ENCODE measurements around the gene RNF213.
"Not testable (repeated sequence)": the region's sequence is repeated elsewhere in the genome, so short reads cannot be mapped to it uniquely, and the experiment has no call there.

RNF213 gene

DNA sequence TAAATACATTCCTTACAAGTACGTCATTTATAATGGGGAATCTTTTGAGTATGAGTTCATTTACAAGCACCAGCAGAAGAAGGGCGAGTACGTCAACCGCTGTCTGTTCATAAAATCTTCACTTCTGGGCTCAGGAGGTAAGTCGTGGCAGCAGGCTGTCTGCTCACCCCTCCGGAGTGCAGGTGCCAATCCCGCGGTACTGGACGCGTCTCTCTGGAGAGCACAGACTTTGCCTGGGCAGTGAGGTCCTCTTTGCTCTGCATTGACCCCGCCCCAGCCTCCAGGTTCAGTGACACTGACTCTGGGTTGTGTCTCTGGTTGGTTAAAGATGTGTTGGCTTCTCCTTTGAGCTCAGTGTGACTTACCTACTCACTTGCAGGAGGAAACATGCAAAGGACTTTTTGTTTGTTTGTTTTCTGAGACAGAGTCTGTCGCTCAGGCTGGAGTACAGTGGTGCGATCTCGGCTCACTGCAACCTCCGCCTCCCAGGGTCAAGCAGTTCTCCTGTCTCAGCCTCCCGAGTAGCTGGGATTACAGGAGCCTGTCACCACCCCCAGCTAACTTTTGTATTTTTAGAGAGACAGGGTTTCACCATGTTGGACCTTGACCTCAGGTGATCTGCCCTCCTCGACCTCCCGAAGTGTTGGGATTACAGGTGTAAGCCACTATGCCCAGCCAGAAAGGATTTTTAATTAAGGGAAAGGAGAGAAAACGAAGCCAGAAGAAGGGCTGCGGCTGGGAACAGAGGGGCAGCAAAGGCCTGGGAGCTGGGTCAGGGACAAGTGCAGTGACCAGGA is 31.2 kb downstream of the RNF213 start:
- in situ Hi-C loops (cut with MboI; ENCODE audit: low sequenced_read_pairs) = no loop called here
- DNase-seq (ENCODE audit: low spot score in 2 of 2) = no peak
- H3K36me3 ChIP-seq (replicated peaks) = peaks cover 31% of the 10 kb centered on the region

GRCh38 chr17:80292521-80292971 is 31.9 kb downstream of the RNF213 start:
- H3K36me3 ChIP-seq (replicated peaks) = peaks cover 31% of the 10 kb centered on the region
- no peak for DNase-seq (ENCODE audit: low spot score in 2 of 2)
- in situ Hi-C loops (cut with MboI; ENCODE audit: low sequenced_read_pairs) = no loop called here
- no peaks in the 10 kb centered on the region for H3K27me3 ChIP-seq (ENCODE audit: low read depth)
- H3K9me3 ChIP-seq = no peaks in the 10 kb centered on the region
- H3K4me1 ChIP-seq = no peaks in the 10 kb centered on the region
- H3K4me3 ChIP-seq = no peak overlapping the region

More for the DNA sequence above, 31.2 kb downstream of the RNF213 start:
- Histone ChIP-seq H3K4me3 (no peak overlapping the region), H3K9me3 (no peaks in the 10 kb centered on the region), H3K4me1 (no peaks in the 10 kb centered on the region), H3K27me3 (ENCODE audit: low read depth) (no peaks in the 10 kb centered on the region)

DNA sequence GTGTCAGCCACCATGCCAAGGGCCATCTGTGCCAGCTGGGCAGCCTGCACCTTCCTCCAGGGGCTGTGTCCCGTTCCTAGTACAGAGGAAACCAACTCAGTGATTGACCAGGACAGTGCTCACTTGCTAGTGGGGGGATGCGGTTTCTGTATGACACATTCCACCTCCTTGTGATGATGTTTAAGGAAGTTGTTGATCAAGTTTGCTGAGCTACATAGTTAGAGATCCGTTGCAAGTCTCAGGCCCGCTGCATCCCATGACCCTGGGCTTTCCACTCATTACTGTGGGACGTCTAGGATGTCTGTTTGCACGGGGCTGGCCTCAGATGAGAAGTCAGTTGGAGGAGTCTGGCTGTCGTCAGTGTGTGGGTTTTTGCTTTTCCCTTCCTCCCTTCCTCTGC is 33.6 kb downstream of the RNF213 start:
- Histone ChIP-seq H3K36me3 (replicated peaks) (peaks cover 35% of the 10 kb centered on the region), H3K27me3 (ENCODE audit: low read depth) (no peaks in the 10 kb centered on the region), H3K9me3 (no peaks in the 10 kb centered on the region), H3K4me1 (no peaks in the 10 kb centered on the region), H3K4me3 (no peak overlapping the region)
- in situ Hi-C loops (cut with MboI; ENCODE audit: low sequenced_read_pairs) = no loop called here
- DNase-seq (ENCODE audit: low spot score in 2 of 2) = no peak

- DNase-seq (ENCODE audit: low spot score in 2 of 2) = no peak
- Histone ChIP-seq H3K4me1 (no peaks in the 10 kb centered on the region), H3K27me3 (ENCODE audit: low read depth) (no peaks in the 10 kb centered on the region), H3K4me3 (no peak overlapping the region), H3K36me3 (replicated peaks) (peaks cover 39% of the 10 kb centered on the region), H3K9me3 (no peaks in the 10 kb centered on the region)
- in situ Hi-C loops (cut with MboI; ENCODE audit: low sequenced_read_pairs) = no loop called here
These were observed 34.0 kb downstream of the RNF213 start for GRCh38 chr17:80294653-80295052.

DNA sequence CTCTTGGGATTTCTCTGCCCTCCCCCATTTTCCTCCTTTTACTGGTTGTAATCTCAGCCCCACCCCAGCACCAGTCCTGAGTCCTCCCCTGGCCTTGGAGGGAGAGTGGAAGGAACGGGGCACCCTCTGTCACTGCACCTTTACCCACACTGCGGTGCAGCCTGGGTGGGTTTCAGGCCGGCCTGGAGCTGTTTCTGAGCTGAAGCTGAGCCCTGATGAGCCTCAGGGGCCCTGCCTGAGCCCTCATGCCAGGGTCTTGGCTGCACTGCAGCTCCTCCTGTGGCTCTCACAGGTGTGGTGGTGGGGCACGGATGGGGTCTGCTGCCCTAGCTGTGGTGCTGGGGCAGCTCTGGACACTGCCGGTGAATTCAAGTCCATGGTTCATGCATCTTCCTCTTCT is 34.5 kb downstream of the RNF213 start:
- no peaks in the 10 kb centered on the region for H3K9me3 ChIP-seq
- in situ Hi-C loops (cut with MboI; ENCODE audit: low sequenced_read_pairs) = no loop called here

GRCh38 chr17:80295559-80295958 is 34.9 kb downstream of the RNF213 start:
- DNase-seq (ENCODE audit: low spot score in 2 of 2) = no peak
- no peaks in the 10 kb centered on the region for H3K4me1 ChIP-seq
- in situ Hi-C loops (cut with MboI; ENCODE audit: low sequenced_read_pairs) = no loop called here

More for the DNA sequence above, 34.5 kb downstream of the RNF213 start:
- H3K4me3 ChIP-seq = no peak overlapping the region
- DNase-seq (ENCODE audit: low spot score in 2 of 2) = no peak
- H3K27me3 ChIP-seq (ENCODE audit: low read depth) = no peaks in the 10 kb centered on the region
- no peaks in the 10 kb centered on the region for H3K4me1 ChIP-seq
- peaks cover 40% of the 10 kb centered on the region for H3K36me3 ChIP-seq (replicated peaks)

GRCh38 chr17:80296221-80296620 is 35.6 kb downstream of the RNF213 start:
- Histone ChIP-seq H3K9me3 (no peaks in the 10 kb centered on the region), H3K4me3 (no peak overlapping the region), H3K36me3 (replicated peaks) (peaks cover 45% of the 10 kb centered on the region), H3K27me3 (ENCODE audit: low read depth) (no peaks in the 10 kb centered on the region), H3K4me1 (no peaks in the 10 kb centered on the region)
- DNase-seq (ENCODE audit: low spot score in 2 of 2) = no peak
- in situ Hi-C loops (cut with MboI; ENCODE audit: low sequenced_read_pairs) = no loop called here

More at GRCh38 chr17:80295559-80295958, 34.9 kb downstream of the RNF213 start:
- Histone ChIP-seq H3K9me3 (no peaks in the 10 kb centered on the region), H3K27me3 (ENCODE audit: low read depth) (no peaks in the 10 kb centered on the region), H3K4me3 (no peak overlapping the region), H3K36me3 (replicated peaks) (peaks cover 39% of the 10 kb centered on the region)

- in situ Hi-C loops (cut with MboI; ENCODE audit: low sequenced_read_pairs) = no loop called here
- H3K9me3 ChIP-seq = no peaks in the 10 kb centered on the region
- H3K4me3 ChIP-seq = no peak overlapping the region
- no peaks in the 10 kb centered on the region for H3K4me1 ChIP-seq
- no peaks in the 10 kb centered on the region for H3K27me3 ChIP-seq (ENCODE audit: low read depth)
- no peak for DNase-seq (ENCODE audit: low spot score in 2 of 2)
- H3K36me3 ChIP-seq (replicated peaks) = peaks cover 39% of the 10 kb centered on the region
These were observed 37.4 kb downstream of the RNF213 start for GRCh38 chr17:80297996-80298560.

- H3K4me1 ChIP-seq; H3K4me3 ChIP-seq; in situ Hi-C loops (cut with MboI; ENCODE audit: low sequenced_read_pairs); H3K9me3 ChIP-seq; H3K27me3 ChIP-seq (ENCODE audit: low read depth); DNase-seq (ENCODE audit: low spot score in 2 of 2): not testable (repeated sequence)
- peaks cover 49% of the 10 kb centered on the region for H3K36me3 ChIP-seq (replicated peaks)
These were observed 38.9 kb downstream of the RNF213 start for GRCh38 chr17:80299350-80300100.

- peaks cover 44% of the 10 kb centered on the region for H3K36me3 ChIP-seq (replicated peaks)
- not testable (repeated sequence) for DNase-seq (ENCODE audit: low spot score in 2 of 2)
These were observed 40.1 kb downstream of the RNF213 start for GRCh38 chr17:80300756-80301155.

GRCh38 chr17:80303824-80304223 is 43.2 kb downstream of the RNF213 start:
- Histone ChIP-seq H3K27me3 (ENCODE audit: low read depth) (no peaks in the 10 kb centered on the region), H3K36me3 (replicated peaks) (peaks cover 46% of the 10 kb centered on the region), H3K4me3 (no peak overlapping the region), H3K9me3 (peaks cover 8% of the 10 kb centered on the region), H3K4me1 (no peaks in the 10 kb centered on the region)
- no peak for DNase-seq (ENCODE audit: low spot score in 2 of 2)
- in situ Hi-C loops (cut with MboI; ENCODE audit: low sequenced_read_pairs) = no loop called here

More at GRCh38 chr17:80300756-80301155, 40.1 kb downstream of the RNF213 start:
- in situ Hi-C loops (cut with MboI; ENCODE audit: low sequenced_read_pairs); H3K4me1 ChIP-seq; H3K4me3 ChIP-seq; H3K27me3 ChIP-seq (ENCODE audit: low read depth); H3K9me3 ChIP-seq: not testable (repeated sequence)

- in situ Hi-C loops (cut with MboI; ENCODE audit: low sequenced_read_pairs) = no loop called here
- Histone ChIP-seq H3K4me1 (no peaks in the 10 kb centered on the region), H3K9me3 (peaks cover 8% of the 10 kb centered on the region), H3K36me3 (replicated peaks) (peaks cover 35% of the 10 kb centered on the region), H3K27me3 (ENCODE audit: low read depth) (no peaks in the 10 kb centered on the region), H3K4me3 (no peak overlapping the region)
- DNase-seq (ENCODE audit: low spot score in 2 of 2) = no peak
These were observed 47.5 kb downstream of the RNF213 start for GRCh38 chr17:80307994-80308691.

DNA sequence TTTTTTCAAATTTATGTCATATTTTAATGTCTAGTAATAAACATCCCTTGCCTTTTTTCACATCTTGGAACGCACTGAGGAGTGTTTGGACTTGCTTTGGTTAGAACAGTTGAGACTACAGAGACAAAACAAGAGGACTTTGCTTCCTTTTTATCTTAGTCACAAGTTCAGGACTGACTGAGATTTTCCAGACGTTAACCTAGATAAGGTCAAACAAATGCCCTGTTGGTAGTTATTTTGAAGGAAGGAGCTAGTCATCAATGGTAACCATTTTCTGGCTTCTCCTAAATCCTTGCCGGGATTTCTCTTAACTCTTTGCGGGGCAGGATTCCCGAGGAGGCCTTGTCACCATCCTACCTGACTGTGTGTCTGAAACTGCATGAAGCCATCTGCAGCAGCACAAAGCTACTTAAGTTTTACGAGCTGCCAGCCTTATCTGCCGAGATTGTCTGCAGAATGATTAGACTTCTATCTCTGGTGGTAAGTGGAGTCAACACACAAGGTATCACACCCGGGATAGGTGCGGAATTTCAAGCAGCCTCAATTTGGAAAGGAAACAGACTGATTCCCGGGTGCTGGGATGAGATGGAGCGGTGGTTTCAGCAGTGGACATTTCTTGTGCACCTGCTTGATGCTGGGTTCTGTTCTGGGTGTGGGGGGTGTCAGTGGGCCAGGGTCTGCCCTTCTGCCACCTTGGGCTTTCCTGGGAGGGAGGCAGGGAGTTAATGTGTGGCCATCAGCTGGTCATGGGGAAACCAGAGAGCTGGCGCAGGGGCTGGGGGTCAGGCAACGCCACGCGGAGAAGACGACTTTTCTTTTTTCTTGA is 48.3 kb downstream of the RNF213 start:
- Histone ChIP-seq H3K4me1 (no peaks in the 10 kb centered on the region), H3K27me3 (ENCODE audit: low read depth) (no peaks in the 10 kb centered on the region), H3K4me3 (no peak overlapping the region), H3K9me3 (peaks cover 3% of the 10 kb centered on the region), H3K36me3 (replicated peaks) (peaks cover 32% of the 10 kb centered on the region)
- no peak for DNase-seq (ENCODE audit: low spot score in 2 of 2)
- in situ Hi-C loops (cut with MboI; ENCODE audit: low sequenced_read_pairs) = no loop called here

Data from HAP-1 (cell line).